ENCODE results near the gene ZP1.
"Not testable (repeated sequence)": the region's sequence is repeated elsewhere in the genome, so short reads cannot be mapped to it uniquely, and the experiment has no call there.

The ZP1 gene, protein sequence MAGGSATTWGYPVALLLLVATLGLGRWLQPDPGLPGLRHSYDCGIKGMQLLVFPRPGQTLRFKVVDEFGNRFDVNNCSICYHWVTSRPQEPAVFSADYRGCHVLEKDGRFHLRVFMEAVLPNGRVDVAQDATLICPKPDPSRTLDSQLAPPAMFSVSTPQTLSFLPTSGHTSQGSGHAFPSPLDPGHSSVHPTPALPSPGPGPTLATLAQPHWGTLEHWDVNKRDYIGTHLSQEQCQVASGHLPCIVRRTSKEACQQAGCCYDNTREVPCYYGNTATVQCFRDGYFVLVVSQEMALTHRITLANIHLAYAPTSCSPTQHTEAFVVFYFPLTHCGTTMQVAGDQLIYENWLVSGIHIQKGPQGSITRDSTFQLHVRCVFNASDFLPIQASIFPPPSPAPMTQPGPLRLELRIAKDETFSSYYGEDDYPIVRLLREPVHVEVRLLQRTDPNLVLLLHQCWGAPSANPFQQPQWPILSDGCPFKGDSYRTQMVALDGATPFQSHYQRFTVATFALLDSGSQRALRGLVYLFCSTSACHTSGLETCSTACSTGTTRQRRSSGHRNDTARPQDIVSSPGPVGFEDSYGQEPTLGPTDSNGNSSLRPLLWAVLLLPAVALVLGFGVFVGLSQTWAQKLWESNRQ

GRCh38 chr11:60866911-60867870 is at the start of gene ZP1:
Gene ZP1 (plus strand): TSS chr11:60867542. CDS start chr11:60867562, 20 bp downstream.
- no peak for TF ChIP-seq CTCF (IDR thresholded peaks at IDR 0.05; ENCODE audit: unreplicated experiment in 3 of 3)
- H3K36me3 Mint-ChIP-seq (ENCODE audit: low read depth): no peaks in the 10 kb centered on the region
- peak within 1 kb of the TSS; percentile 37 to 61 (median 40) for H3K27ac Mint-ChIP-seq
- no peaks in the 10 kb centered on the region for H3K27me3 Mint-ChIP-seq (ENCODE audit: low read depth)
- H3K4me3 Mint-ChIP-seq: no peak within 1 kb of the TSS
- H3K4me1 Mint-ChIP-seq: peaks cover 36% of the 10 kb centered on the region
- no peaks in the 10 kb centered on the region for H3K9me3 Mint-ChIP-seq

GRCh38 chr11:60818057-60818456 is 49.3 kb upstream of the ZP1 start:
- Mint-ChIP-seq H3K4me3 (no peak overlapping the region), H3K27me3 (ENCODE audit: low read depth) (peaks cover 14% of the 10 kb centered on the region), H3K27ac (no peak overlapping the region), H3K36me3 (ENCODE audit: low read depth) (no peaks in the 10 kb centered on the region), H3K9me3 (peaks cover 13% of the 10 kb centered on the region), H3K4me1 (no peaks in the 10 kb centered on the region)
- TF ChIP-seq CTCF (IDR thresholded peaks at IDR 0.05; ENCODE audit: unreplicated experiment in 3 of 3): no peak

DNA sequence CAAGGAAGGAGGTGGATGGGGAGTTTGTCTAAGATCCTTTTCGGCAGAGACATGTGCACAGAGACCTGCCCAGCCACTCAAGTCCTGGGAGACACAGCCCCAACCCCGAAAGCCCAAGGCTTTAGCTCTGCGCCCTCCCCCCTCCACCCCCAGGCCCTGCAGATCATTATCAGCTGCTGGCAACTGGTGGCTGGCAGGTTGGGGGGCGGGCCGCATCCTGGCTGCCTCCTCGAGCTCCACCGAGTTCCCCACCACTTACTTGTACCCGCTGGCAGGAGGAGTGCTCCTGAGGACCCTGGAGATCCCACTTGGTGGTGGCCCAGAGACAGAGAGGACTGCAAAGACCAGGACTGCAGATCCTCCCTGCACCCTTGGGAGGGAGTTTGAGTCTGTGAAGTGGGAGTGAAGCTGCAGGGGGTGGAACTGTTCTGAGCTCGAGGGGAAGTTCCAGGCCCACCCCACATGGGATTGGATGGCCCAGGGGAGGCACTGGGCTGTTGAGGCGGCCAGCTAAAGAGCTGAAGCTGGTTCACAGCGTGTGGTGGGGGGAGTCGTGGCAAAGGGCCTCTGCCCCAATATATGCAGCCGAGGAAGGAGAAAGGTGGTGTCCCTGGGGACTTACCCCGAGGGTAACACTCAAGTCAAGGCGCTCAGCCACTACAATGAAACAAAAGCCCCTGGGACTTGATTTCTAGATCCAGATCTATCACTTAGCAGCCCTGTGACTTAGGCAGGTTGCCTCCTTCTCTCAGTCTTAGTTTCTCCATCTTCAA is 45.3 kb upstream of the ZP1 start:
- H3K36me3 Mint-ChIP-seq (ENCODE audit: low read depth): no peaks in the 10 kb centered on the region
- no peak overlapping the region for H3K27ac Mint-ChIP-seq
- H3K9me3 Mint-ChIP-seq: peaks cover 3% of the 10 kb centered on the region
- H3K4me3 Mint-ChIP-seq: no peak overlapping the region
- no peaks in the 10 kb centered on the region for H3K4me1 Mint-ChIP-seq
- TF ChIP-seq CTCF (IDR thresholded peaks at IDR 0.05; ENCODE audit: unreplicated experiment in 3 of 3): no peak
- H3K27me3 Mint-ChIP-seq (ENCODE audit: low read depth): peaks cover 7% of the 10 kb centered on the region

GRCh38 chr11:60823745-60824306 is 43.5 kb upstream of the ZP1 start:
- not testable (repeated sequence) for H3K36me3 Mint-ChIP-seq (ENCODE audit: low read depth)

GRCh38 chr11:60825118-60825517 is 42.2 kb upstream of the ZP1 start:
- Mint-ChIP-seq H3K9me3 (no peaks in the 10 kb centered on the region), H3K4me1 (no peaks in the 10 kb centered on the region), H3K27ac (no peak overlapping the region), H3K27me3 (ENCODE audit: low read depth) (no peaks in the 10 kb centered on the region), H3K36me3 (ENCODE audit: low read depth) (no peaks in the 10 kb centered on the region), H3K4me3 (no peak overlapping the region)
- no peak for TF ChIP-seq CTCF (IDR thresholded peaks at IDR 0.05; ENCODE audit: unreplicated experiment in 3 of 3)

More at GRCh38 chr11:60823745-60824306, 43.5 kb upstream of the ZP1 start:
- not testable (repeated sequence) for H3K9me3 Mint-ChIP-seq; H3K4me1 Mint-ChIP-seq; H3K4me3 Mint-ChIP-seq; H3K27ac Mint-ChIP-seq; H3K27me3 Mint-ChIP-seq (ENCODE audit: low read depth)

All from nephron (organoid).